Activated CD4-positive, alpha-beta T cell treated with anti-CD3 and anti-CD28 coated beads, Interleukin-2, amount 10 ng/mL, durations not matched to agents 7 days and 5 days (primary cell): ENCODE measurements around the gene PYGM. TPM values are rescaled to one million over a fixed set of nuclear protein-coding genes. Genes with fewer than 3 reads are reported as not detected.
"Not testable (repeated sequence)": the region's sequence is repeated elsewhere in the genome, so short reads cannot be mapped to it uniquely, and the experiment has no call there.

ENCODE experiments used
- CTCF ChIA-PET: fragments of 350-600 bp; sonication (Branson Sonifier 250); formaldehyde crosslinking; loops from one replicate; lab custom pipeline; 2021; ENCODE audit warnings: antibody characterized with exemption; lab: Charles Lee
- POLR2A ChIA-PET: fragments of 350-600 bp; sonication (Branson Sonifier 250); formaldehyde crosslinking; loops from one replicate; lab custom pipeline; 2021; ENCODE audit warnings: antibody characterized with exemption; lab: Charles Lee
- DNase-seq: peaks from one replicate; pipeline ENCODE4 v3.0.0-alpha.2; 2020
- H3K27ac Mint-ChIP-seq: one replicate; pipeline ENCODE4 v1.8.0; 2021; ENCODE audit warnings: mild to moderate bottlenecking, moderate library complexity, mixed read lengths
- H3K27me3 Mint-ChIP-seq: one replicate; pipeline ENCODE4 v1.8.0; 2021; ENCODE audit warnings: mixed read lengths
- H3K36me3 Mint-ChIP-seq: one replicate; pipeline ENCODE4 v1.8.0; 2021; ENCODE audit warnings: low read depth, mixed read lengths
- H3K4me1 Mint-ChIP-seq: one replicate; pipeline ENCODE4 v1.8.0; 2021; ENCODE audit warnings: mixed read lengths
- H3K4me3 Mint-ChIP-seq: one replicate; pipeline ENCODE4 v1.8.0; 2021; ENCODE audit warnings: mild to moderate bottlenecking, moderate library complexity, mixed read lengths
- H3K9me3 Mint-ChIP-seq: one replicate; pipeline ENCODE4 v1.8.0; 2021; ENCODE audit warnings: mixed read lengths
- total RNA-seq, 2 experiments: library from RNA; stranded (reverse); gene quantifications; one replicate each; pipeline ENCODE4 v1.2.3, GENCODE V29; 2021

Gene PYGM
- total RNA-seq, 2 experiments from 2014 or later, result 3.9 to 4.3 TPM

DNA sequence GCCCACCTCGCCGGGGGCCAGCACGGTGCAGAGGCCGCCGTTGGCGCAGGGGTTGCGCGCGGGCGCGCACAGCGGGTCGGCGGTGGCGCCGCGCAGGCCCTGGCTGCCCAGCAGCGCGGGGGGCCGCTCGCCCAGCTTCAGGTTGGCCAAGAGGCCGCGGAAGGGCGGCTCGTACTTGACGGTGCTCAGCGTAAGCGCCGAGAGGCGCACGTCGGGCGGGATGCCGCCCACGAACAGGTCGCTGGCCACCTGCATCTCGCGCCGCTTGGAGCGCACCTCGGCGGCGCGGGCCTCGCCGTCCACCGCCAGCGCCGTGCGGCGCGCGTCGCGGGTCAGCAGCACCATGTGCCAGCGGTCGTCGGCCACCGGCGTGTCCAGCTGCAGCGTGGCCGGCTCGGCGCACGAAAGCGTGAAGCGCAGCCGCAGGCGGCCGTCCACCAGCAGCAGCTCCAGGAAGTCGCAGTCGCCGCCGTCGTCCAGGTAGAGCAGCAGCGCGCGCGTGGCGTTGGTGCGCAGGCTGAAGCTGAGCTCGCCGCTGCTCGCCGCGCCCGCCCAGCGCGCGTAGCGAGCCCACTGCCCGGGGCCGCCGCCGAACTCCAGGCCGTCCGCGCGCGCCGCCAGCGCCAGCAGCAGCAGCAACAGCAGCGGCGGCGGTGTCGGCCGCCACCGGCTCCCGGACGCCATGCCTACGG, 46.6 kb downstream of the PYGM start:
- Mint-ChIP-seq H3K36me3 (no peaks in the 10 kb centered on the region), H3K9me3 (no peaks in the 10 kb centered on the region), H3K27me3 (peaks cover 70% of the 10 kb centered on the region), H3K27ac (no peak overlapping the region), H3K4me3 (no peak overlapping the region), H3K4me1 (peaks cover 16% of the 10 kb centered on the region)
- CTCF ChIA-PET, result no interaction called here
- DNase-seq, result no peak
- POLR2A ChIA-PET, result no interaction called here

DNA sequence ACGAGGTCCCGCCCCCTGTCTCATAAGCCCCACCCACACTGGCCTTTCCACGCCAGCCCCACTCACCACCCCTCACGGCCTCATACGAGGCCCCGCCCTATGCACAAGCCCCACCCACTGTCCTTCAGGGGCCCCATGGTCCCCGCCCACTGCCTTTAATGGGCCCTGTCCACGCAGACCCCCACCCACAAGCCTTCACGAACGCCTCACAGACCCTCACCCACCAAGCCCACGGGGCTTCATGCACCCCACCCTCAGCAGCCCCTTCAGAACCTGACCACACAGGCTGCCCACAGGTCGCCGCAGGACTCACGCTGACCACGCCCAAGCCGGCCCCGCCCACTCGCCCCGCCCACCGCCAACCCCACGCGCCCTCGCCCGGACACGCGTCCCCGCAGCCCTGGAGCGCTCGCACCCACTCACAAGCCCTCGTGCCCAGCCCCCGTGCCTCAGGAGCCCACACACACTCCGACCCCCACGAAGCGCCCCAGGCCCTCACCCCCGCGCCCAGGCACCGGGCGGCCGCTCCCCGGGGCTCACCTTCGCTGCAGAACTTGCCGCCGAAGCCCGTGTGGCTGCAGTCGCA, 47.3 kb downstream of the PYGM start:
- Mint-ChIP-seq H3K4me3 (no peak overlapping the region), H3K9me3 (no peaks in the 10 kb centered on the region), H3K36me3 (no peaks in the 10 kb centered on the region), H3K27me3 (peaks cover 68% of the 10 kb centered on the region), H3K4me1 (peaks cover 16% of the 10 kb centered on the region), H3K27ac (no peak overlapping the region)
- DNase-seq, result no peak
- POLR2A ChIA-PET, result no interaction called here
- CTCF ChIA-PET, result no interaction called here

DNA sequence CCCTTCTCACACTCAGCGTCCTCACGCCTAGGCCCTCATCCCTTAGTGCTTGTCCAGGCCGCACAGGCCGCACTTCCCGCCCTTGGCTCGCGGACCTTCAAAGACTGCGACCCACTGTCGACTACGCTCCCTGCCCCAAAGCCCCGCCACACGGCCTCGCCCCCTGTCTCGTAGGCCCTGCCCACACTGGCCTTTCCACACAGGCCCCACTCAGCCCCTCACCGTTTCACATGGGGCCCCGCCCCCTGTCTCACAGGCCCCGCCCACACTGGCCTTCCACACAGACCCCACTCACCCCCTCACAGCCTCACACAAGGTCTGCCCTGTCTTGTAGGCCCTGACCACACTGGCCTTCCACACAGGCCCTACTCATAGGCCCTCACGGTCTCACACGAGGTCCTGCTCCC, 47.8 kb downstream of the PYGM start:
- H3K27ac Mint-ChIP-seq, result peak overlapping the region; percentile 50
- peaks cover 62% of the 10 kb centered on the region for H3K27me3 Mint-ChIP-seq
- H3K4me3 Mint-ChIP-seq, result no peak overlapping the region
- CTCF ChIA-PET, result no interaction called here
- no peak for DNase-seq
- H3K4me1 Mint-ChIP-seq, result peaks cover 16% of the 10 kb centered on the region
- H3K9me3 Mint-ChIP-seq, result no peaks in the 10 kb centered on the region
- H3K36me3 Mint-ChIP-seq, result no peaks in the 10 kb centered on the region
- POLR2A ChIA-PET, result no interaction called here

DNA sequence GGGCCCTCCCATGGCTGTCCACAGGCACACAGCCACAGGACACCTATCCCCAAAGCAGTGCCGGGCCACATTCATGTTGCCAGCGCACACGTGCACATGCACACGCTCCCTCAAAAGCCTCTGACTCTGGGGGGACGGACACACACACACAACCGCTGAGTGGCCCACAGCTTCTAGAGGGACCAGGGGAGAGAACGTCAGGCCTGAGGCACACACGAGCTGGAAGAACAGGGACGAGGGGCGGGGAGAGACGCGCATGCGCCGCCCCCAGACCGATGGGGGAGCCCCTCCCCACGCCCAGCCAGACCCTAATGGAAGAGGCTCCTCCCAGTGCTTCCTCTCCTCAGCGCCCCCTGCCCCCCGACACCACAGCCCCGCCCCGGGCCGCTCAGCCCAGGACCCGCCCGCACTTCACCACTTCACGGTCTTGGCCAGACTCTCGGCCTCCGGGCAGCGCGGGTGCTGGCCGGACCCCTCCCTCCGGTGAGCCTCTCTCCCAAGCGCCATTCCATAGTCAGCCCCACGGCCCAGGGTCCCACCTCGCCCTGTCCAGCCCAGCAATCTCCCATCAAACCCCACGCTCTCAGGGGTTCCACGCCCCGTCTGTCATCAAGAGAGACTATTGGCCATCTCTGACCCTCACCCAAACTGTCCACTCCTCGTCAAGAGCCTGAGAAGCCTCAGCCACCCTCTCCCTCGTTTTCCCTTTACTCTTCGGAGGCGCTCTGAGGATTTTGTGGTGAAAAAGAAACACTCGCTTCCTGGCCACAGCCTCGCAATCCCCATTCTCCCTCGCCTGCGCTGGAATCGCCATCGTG, 48.4 kb downstream of the PYGM start:
- POLR2A ChIA-PET, result no interaction called here
- H3K27ac Mint-ChIP-seq, result peak overlapping the region; percentile 50
- DNase-seq, result no peak
- peaks cover 16% of the 10 kb centered on the region for H3K4me1 Mint-ChIP-seq
- H3K27me3 Mint-ChIP-seq, result peaks cover 61% of the 10 kb centered on the region
- CTCF ChIA-PET, result no interaction called here
- H3K9me3 Mint-ChIP-seq, result no peaks in the 10 kb centered on the region
- no peak overlapping the region for H3K4me3 Mint-ChIP-seq
- no peaks in the 10 kb centered on the region for H3K36me3 Mint-ChIP-seq

DNA sequence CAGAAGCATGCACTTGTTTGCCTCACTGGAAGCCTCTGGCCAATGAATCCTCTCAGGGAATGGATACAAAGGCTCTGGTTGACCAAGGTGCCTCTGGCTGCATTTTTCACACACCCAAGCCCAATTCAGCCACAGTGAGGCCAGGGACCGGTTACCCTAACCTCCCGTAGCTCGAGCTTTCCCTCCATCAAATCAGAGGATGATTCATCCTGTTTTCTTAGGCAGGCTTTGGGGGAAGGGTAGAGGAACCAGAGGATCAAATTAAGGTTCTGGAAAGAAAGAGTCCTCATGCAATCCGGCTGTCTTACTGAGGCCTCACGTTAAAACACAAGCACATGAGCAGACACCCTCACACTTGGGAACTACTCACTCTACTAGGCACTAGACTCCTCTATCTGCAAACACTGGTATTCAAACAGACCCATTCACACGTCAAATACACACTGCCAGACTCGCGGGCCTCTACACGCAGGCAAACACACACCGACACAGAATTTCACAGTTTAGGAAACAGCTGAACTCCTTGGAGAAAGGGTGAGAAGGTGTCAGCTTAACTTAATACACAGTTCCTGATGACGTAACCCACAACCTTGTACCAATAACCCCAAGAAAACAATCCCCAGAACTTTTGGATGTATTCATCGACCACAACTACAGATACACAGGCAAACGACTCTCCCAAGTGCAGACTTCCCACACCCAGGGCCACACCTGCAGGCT, 49.2 kb downstream of the PYGM start:
- Mint-ChIP-seq H3K36me3 (no peaks in the 10 kb centered on the region), H3K4me1 (peaks cover 16% of the 10 kb centered on the region), H3K9me3 (no peaks in the 10 kb centered on the region), H3K4me3 (no peak overlapping the region), H3K27me3 (peaks cover 56% of the 10 kb centered on the region), H3K27ac (no peak overlapping the region)
- POLR2A ChIA-PET, result no interaction called here
- DNase-seq, result no peak
- CTCF ChIA-PET, result interaction anchor here (0.6 to 1.6 kb wide), 2 partner anchors 9 to 151 kb away, joined by 3 read pairs; no protein-coding TSS in a partner anchor

DNA sequence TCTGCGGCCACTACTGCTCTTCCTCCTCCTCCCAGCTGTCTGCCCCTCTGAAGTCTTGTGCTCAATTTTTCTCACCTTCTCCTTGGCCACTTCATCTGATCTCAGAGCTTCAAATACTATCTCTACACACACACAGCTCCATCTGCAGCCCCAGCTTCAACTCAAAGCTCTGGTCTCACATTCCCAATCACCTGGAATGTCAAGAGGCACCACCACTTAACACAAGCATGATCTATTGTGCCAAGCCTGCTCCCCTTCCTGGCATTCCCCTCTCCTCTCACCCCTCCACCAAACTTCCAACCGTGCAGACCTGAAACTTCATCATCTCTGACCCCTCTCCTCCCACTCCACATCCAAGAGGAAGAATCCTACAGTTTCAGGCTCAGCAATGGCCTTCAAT, 54.3 kb downstream of the PYGM start:
- Mint-ChIP-seq H3K27me3 (peaks cover 43% of the 10 kb centered on the region), H3K4me3 (no peak overlapping the region), H3K4me1 (no peaks in the 10 kb centered on the region), H3K9me3 (no peaks in the 10 kb centered on the region), H3K36me3 (no peaks in the 10 kb centered on the region), H3K27ac (no peak overlapping the region)
- DNase-seq, result no peak
- ChIA-PET POLR2A (interaction anchor here (1.7 kb wide), 1 partner anchor 17 kb away, joined by 6 read pairs; no protein-coding TSS in a partner anchor), CTCF (interaction anchor here (0.6 to 2.5 kb wide), 5 partner anchors 14 to 72 kb away, joined by 3 to 12 read pairs (median 4); no protein-coding TSS in a partner anchor)

DNA sequence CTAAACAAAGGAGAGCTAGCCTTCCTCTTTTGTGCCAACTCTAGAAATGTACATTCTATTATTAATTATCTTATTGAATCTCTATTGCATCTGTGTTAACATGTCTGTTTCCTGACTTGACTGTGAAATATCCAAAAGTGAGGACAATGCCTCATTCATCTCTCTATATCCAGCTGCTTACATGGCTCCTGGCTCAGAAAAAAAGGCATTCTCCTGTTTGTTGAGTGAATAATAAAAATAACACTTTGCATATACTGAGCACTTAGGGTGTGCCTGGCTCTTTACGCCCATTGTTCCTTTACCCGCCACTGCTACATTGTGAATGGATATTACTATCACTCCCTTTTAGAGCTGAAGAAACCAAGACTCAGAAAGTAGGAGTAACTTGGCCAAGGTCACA, 56.7 kb downstream of the PYGM start:
- Mint-ChIP-seq H3K4me3 (no peak overlapping the region), H3K27ac (no peak overlapping the region), H3K4me1 (no peaks in the 10 kb centered on the region), H3K27me3 (peaks cover 34% of the 10 kb centered on the region), H3K36me3 (no peaks in the 10 kb centered on the region), H3K9me3 (no peaks in the 10 kb centered on the region)
- ChIA-PET POLR2A (no interaction called here), CTCF (interaction anchor here (0.6 to 1.2 kb wide), 4 partner anchors 14 to 91 kb away, joined by 3 to 5 read pairs (median 4); no protein-coding TSS in a partner anchor)
- DNase-seq, result no peak

DNA sequence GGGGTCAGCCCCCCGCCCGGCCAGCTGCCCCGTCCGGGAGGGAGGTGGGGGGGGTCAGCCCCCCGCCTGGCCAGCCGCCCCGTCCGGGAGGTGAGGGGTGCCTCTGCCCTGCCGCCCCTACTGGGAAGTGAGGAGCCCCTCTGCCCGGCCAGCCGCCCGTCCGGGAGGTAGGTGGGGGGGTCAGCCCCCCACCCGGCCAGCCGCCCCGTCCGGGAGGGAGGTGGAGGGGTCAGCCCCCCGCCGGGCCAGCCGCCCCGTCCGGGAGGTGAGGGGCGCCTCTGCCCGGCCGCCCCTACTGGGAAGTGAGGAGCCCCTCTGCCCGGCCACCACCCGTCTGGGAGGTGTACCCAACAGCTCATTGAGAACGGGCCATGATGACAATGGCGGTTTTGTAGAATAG, 57.8 kb downstream of the PYGM start:
- H3K9me3 Mint-ChIP-seq, H3K4me1 Mint-ChIP-seq, POLR2A ChIA-PET, H3K27ac Mint-ChIP-seq, H3K36me3 Mint-ChIP-seq, DNase-seq, H3K4me3 Mint-ChIP-seq: not testable (repeated sequence)
- peaks cover 33% of the 10 kb centered on the region for H3K27me3 Mint-ChIP-seq
- CTCF ChIA-PET, result interaction anchor here (1.2 kb wide), 1 partner anchor 13 kb away, joined by 7 read pairs; no protein-coding TSS in a partner anchor

DNA sequence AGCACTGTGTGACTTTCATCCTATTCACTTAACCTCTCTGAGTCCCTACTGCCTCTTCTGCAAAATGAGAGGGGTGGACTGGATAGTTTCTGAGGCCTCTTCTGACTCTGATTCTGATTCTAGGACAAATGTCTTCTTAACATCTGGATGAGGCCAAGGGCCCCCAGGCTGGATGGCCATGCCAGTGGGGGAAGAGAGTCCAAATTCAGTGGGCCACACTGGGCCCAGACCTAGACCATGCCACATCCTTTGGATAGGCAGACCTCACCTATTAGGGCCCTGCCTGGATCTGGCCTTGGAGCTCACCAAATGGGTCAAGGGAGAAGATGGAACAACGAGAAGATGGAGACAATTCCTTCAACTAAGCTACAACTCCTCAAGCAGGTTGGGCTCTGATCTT, 61.3 kb downstream of the PYGM start:
- H3K4me1 Mint-ChIP-seq, result peaks cover 1% of the 10 kb centered on the region
- POLR2A ChIA-PET, result no interaction called here
- peaks cover 33% of the 10 kb centered on the region for H3K27me3 Mint-ChIP-seq
- no peak overlapping the region for H3K4me3 Mint-ChIP-seq
- no peaks in the 10 kb centered on the region for H3K36me3 Mint-ChIP-seq
- no peak overlapping the region for H3K27ac Mint-ChIP-seq
- CTCF ChIA-PET, result interaction anchor here (1.6 kb wide), 1 partner anchor 10 kb away, joined by 9 read pairs; no protein-coding TSS in a partner anchor
- no peak for DNase-seq
- no peaks in the 10 kb centered on the region for H3K9me3 Mint-ChIP-seq

DNA sequence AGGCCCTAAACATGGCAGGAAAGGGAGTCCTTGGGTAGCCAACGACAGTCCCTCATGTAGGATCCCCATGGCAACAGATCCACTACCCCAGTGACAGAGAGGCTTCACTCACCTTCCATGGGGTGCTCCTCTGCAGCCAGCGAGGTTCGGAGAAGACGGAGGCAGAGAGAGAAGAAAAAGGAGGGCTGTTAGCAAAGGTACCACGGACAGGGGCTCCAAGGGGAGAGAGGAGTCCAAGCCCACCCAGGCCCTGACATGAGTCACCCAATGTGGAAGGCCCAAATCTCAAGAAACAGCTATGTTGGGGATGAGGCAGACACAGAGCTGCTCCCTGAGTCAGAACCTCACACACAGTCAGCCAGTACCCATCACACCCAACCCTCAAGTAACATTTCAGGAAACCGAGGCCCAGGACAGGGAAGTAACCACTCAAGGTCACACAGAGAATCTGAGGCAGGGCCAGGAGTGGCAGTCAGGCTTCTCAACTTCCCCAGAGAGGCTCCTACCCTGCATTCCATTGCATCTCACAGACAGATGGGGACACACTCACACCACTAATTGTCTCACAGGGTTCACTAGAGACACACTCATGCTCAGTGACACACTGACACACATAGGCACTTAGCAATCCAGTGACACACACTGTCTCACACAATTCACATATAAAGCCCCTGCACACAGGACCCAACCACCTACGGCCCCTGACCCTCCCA, 62.0 kb downstream of the PYGM start:
- Mint-ChIP-seq H3K27ac (no peak overlapping the region), H3K27me3 (peaks cover 35% of the 10 kb centered on the region)
- CTCF ChIA-PET, result no interaction called here

More for the DNA sequence above, 62.0 kb downstream of the PYGM start:
- Mint-ChIP-seq H3K4me3 (no peak overlapping the region), H3K36me3 (no peaks in the 10 kb centered on the region), H3K9me3 (no peaks in the 10 kb centered on the region), H3K4me1 (peaks cover 6% of the 10 kb centered on the region)
- no peak for DNase-seq
- POLR2A ChIA-PET, result no interaction called here
